Muscle layer of duodenum (tissue), 2 donors: ENCODE data around the gene TLE6.

ENCODE experiments used
- H3K27ac ChIP-seq: one replicate; pipeline ENCODE4 v1.7.0; 2013; ENCODE audit warnings: mild to moderate bottlenecking, low read length
- H3K27me3 ChIP-seq: one replicate; pipeline ENCODE4 v1.7.0; 2013; ENCODE audit warnings: low read depth, mild to moderate bottlenecking, control low read depth, low read length
- H3K36me3 ChIP-seq, 2 donors: one replicate each; pipeline ENCODE4 v1.7.0; 2013; ENCODE audit warnings: low read length in 2 of 2, control low read depth in 1 of 2, mild to moderate bottlenecking in 1 of 2; ENCODE audit not compliant: insufficient read depth in 2 of 2, control insufficient read depth in 1 of 2
- H3K4me1 ChIP-seq, 2 donors: one replicate each; pipeline ENCODE4 v1.7.0; 2013; ENCODE audit warnings: low read length in 2 of 2, mild to moderate bottlenecking in 2 of 2, control low read depth in 1 of 2, moderate library complexity in 1 of 2; ENCODE audit not compliant: insufficient read depth in 2 of 2, control insufficient read depth in 1 of 2
- H3K4me3 ChIP-seq, 2 donors: one replicate each; pipeline ENCODE4 v1.7.0; 2013; ENCODE audit warnings: low read length in 2 of 2, low read depth in 1 of 2, mild to moderate bottlenecking in 1 of 2
- H3K9me3 ChIP-seq, 2 donors: one replicate each; pipeline ENCODE4 v1.7.0; 2013; ENCODE audit warnings: low read length in 2 of 2, control low read depth in 1 of 2, mild to moderate bottlenecking in 1 of 2; ENCODE audit not compliant: control insufficient read depth in 1 of 2
- donor health status: healthy.

The TLE6 gene

DNA sequence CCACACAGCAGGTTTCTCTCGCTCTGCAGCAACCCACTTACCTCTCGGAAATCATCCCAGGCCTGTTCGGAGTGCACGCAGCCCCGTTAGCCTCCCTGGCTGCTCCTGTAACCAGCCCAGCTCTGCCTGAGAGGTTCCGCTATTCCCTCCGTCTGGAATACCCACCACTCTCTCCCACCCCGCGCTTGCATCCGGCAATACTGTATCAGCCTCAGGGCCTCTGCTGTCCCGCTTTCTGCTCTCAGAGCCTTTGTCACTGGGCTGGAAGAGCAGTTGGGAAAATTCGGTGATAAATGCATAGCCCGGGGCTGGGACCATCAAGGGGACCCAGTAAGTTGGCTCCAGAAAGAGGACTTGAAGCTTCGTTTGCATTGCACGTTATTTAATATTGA is 759 bp upstream of the TLE6 start:
- Histone ChIP-seq H3K4me1 (peaks cover 0 to 11% of the 10 kb centered on the region in 2 donors), H3K27me3 (no peaks in the 10 kb centered on the region), H3K4me3 (peak overlapping the region; percentile 67 to 74), H3K36me3 (no peaks in the 10 kb centered on the region), H3K9me3 (no peaks in the 10 kb centered on the region), H3K27ac (no peak overlapping the region)

DNA sequence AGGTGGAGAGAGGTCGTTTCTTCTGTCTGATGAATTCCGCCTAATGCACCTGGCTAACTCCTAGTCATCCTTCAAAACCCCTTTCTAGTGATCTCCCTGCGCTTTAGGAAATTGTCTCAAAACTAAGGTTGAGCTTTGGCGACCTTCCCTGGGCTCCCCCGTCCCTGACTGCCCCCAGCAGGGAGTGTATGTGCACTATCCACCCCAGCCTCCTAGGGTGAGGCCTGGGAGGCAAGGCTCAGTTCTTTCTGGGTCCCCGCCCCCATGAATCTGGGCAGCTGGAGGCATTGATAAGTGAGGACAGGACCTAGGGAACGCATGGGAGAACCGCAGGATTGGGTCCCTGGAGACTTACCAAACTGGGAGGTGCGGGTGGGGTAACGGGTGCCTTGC is 378 bp downstream of the TLE6 start:
- Histone ChIP-seq H3K27ac (no peak overlapping the region), H3K9me3 (no peaks in the 10 kb centered on the region), H3K27me3 (no peaks in the 10 kb centered on the region), H3K4me1 (peaks cover 0 to 15% of the 10 kb centered on the region in 2 donors), H3K4me3 (no peak overlapping the region), H3K36me3 (no peaks in the 10 kb centered on the region)

DNA sequence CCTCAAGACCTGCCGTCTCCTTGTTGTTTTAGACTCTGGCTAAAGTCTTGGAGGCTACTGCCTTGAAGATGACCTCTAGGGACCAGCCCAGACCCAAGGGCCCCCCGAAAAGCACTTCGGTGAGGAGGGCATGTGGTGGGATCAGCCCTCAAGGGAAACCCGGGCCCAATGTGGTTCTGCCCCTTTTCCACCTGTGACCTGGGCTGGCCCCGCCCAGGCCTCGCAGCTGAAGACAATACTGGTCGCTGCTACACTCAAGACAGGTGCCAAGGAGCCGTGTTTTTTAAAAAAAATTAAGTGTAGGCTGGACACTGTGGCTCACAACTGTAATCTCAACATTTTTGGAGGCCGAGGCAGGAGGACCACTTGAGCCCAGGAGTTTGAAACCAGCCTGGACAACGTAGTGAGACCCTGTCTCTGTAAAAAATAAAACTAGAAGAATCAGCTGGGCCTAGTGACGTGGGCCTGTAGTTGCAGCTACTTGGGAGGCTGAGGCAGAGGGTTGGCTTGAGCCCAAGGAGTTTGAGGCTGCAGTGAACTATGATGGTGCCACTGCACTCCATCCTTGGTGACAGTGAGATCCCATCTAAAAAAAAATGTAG is 903 bp downstream of the TLE6 start:
- no peaks in the 10 kb centered on the region for H3K9me3 ChIP-seq
- no peak overlapping the region for H3K4me3 ChIP-seq
- no peak overlapping the region for H3K27ac ChIP-seq
- no peaks in the 10 kb centered on the region for H3K27me3 ChIP-seq
- H3K4me1 ChIP-seq = peaks cover 0 to 20% of the 10 kb centered on the region in 2 donors
- no peaks in the 10 kb centered on the region for H3K36me3 ChIP-seq

DNA sequence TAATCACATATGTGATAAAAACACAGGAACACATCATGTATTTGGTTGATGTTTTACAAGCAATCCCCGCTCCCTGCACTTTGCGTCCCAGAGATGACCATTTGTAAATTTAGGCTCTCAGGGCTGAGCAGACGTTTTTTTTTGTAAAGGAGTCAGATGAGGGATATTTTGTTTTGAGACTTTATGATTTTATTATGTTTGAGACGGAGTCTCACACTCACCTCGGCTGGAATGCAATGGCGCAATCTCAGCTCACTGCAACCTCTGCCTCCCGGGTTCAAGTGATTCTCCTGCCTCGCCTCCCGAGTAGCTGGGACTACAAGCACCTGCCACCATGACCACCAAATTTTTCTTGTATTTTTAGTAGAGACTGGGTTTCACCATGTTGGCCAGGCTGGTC is 1.4 kb downstream of the TLE6 start:
- H3K36me3 ChIP-seq = no peaks in the 10 kb centered on the region
- H3K27ac ChIP-seq = no peak overlapping the region
- H3K27me3 ChIP-seq = no peaks in the 10 kb centered on the region
- no peak overlapping the region for H3K4me3 ChIP-seq
- peaks cover 5 to 25% of the 10 kb centered on the region in 2 donors for H3K4me1 ChIP-seq
- no peaks in the 10 kb centered on the region for H3K9me3 ChIP-seq

DNA sequence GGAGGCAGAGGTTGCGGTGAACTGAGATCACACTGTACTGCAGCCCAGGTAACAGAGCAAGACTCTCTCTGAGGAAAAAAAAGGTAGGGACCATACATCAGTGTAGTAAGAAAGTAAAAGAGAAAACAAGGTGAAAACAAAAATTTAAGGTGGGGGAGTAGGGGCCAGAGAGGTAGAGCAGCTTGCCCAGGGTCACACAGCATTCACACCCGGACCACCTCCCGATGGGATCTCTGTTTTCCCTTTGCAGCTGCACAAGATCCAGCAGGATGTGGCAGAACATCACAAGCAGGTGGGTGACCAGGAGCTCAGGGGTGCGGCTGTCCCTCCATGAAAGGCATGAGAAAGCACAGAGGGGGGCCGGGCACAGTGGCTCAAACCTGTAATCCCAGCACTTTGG is 4.5 kb downstream of the TLE6 start:
- Histone ChIP-seq H3K9me3 (no peaks in the 10 kb centered on the region), H3K27me3 (no peaks in the 10 kb centered on the region), H3K36me3 (no peaks in the 10 kb centered on the region), H3K27ac (no peak overlapping the region), H3K4me1 (peaks cover 5 to 20% of the 10 kb centered on the region in 2 donors), H3K4me3 (no peak overlapping the region)

DNA sequence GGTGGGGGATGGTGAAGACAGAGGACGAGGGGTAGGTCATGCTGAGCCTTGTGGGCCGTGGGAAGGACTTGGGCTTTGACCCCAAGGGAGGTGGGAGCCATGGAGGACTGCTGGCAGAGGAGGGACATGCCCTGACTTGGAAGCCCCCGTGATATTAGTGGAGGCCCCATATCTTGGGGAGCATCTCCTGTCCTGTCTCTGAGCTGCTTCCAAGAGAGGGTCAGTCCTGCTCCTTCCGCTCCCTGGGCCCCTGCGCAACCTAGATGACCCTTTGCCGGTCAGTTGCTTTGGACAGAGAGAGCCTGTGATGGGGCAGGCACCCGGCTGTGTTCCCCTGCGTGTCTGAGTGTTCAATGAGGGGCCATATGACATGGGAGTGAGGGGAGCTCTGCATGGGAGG is 5.2 kb downstream of the TLE6 start:
- Histone ChIP-seq H3K27me3 (no peaks in the 10 kb centered on the region), H3K27ac (no peak overlapping the region), H3K4me1 (peaks cover 5 to 18% of the 10 kb centered on the region in 2 donors), H3K9me3 (no peaks in the 10 kb centered on the region), H3K36me3 (no peaks in the 10 kb centered on the region), H3K4me3 (no peak overlapping the region)

DNA sequence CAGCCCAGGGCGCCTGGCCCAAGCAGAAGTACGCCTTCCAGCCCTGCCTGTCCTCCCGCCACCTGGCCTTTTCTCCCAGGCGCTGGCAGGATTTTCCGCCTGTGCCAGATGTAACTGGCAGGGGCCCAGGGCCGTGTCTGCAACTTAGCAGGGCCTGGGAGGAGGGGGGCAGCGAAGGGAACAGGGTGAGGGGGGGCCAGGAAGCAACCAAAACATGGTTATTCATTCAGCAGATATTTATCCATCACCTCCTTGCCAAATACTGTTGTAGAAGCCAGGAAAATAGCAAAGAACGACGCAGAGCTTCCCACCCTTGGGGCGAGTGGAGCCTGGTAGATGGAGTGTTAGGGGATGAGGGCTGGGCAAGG is 5.6 kb downstream of the TLE6 start:
- no peaks in the 10 kb centered on the region for H3K9me3 ChIP-seq
- peaks cover 5 to 18% of the 10 kb centered on the region in 2 donors for H3K4me1 ChIP-seq
- H3K27me3 ChIP-seq = no peaks in the 10 kb centered on the region
- H3K27ac ChIP-seq = no peak overlapping the region
- H3K36me3 ChIP-seq = no peaks in the 10 kb centered on the region
- H3K4me3 ChIP-seq = no peak overlapping the region

DNA sequence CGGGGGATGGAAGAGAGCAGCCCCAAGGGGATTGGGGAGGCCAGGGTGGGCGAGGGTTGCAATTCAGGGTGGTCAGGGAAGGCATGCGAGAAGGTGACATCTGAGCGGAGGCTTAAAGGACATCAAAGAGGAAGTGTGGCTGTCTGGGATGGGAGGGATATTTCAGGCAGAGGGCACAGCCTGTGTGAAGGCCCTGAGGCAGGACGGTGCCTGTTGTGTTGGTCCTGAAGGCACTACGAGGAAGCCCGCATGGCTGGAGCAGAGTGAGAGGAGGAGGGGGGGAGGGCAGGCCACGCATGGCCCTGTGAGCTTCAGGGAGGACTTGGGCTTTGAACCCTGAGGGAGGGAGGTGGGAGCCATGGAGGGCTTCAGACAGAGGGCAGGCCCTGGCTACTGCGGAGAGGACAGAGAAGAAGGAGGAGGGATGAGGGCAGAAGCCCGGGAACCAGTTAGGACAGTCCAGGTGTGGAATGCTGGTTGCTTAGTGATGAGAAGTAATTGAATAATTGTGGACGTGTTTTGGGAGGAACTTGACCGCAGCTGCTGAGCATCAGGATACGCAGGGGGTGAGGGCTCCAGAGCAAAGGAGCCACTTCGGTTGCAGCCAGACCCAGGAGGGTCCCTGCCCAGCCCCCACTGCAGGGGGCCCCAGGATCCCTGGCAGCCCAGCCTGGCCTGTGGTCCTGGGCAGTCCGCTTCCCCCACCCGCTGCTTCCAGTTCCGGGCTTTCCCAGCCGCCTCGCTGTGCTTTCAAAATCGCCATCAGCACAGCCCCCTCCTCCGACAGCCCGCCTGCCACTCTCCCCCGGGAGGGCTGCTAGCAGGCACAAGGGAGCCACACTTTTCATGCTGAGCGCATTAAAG is 6.2 kb downstream of the TLE6 start:
- H3K9me3 ChIP-seq = no peaks in the 10 kb centered on the region
- H3K36me3 ChIP-seq = no peaks in the 10 kb centered on the region
- H3K27ac ChIP-seq = no peak overlapping the region
- H3K27me3 ChIP-seq = no peaks in the 10 kb centered on the region
- H3K4me1 ChIP-seq = peaks cover 5 to 18% of the 10 kb centered on the region in 2 donors
- H3K4me3 ChIP-seq = peak overlapping the region; percentile 42 to 64

DNA sequence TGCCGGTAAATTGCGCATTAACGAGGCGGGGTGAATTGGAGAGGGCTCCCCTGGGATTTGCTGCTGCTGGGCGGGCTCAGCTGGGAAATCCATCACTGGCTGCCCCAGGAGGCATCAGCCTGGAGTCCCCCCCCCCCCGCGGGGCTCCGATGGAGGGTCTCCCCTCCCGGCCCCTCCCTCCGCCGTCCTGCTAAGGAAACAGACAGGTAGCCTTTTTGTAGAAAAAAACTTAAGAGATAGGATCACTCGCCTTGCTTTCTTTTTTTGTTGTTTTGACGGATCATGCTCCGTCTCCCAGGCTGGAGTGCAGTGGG is 6.8 kb downstream of the TLE6 start:
- Histone ChIP-seq H3K36me3 (no peaks in the 10 kb centered on the region), H3K27me3 (no peaks in the 10 kb centered on the region), H3K4me3 (peak overlapping the region; percentile 42 to 64), H3K4me1 (peaks cover 5 to 18% of the 10 kb centered on the region in 2 donors), H3K27ac (no peak overlapping the region), H3K9me3 (no peaks in the 10 kb centered on the region)

DNA sequence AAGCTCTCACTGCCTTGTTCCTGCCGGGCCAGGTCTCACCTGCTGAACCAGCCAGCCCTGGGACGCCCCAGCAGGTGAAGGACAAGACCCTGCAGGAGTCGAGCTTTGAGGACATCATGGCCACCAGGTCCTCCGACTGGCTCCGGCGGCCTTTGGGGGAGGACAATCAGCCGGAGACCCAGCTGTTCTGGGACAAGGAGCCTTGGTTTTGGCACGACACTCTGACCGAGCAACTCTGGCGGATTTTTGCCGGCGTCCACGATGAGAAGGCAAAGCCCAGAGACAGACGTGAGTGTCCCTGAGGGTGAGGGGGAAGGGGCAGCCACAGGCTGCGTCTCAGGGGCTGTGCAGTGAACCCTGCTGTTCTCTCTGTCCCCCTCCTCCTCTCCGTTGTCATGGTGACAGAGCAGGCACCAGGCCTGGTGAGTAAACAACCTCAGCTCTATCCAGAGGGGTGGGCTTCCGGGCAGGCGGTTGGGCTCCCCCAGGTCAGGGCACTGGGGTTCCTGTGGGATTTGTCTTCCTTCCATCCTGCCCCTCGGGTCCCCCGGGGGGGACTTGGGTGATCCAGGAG is 9.7 kb downstream of the TLE6 start:
- Histone ChIP-seq H3K27me3 (no peaks in the 10 kb centered on the region), H3K36me3 (no peaks in the 10 kb centered on the region), H3K4me1 (peaks cover 5 to 18% of the 10 kb centered on the region in 2 donors), H3K9me3 (no peaks in the 10 kb centered on the region), H3K4me3 (no peak overlapping the region), H3K27ac (no peak overlapping the region)

DNA sequence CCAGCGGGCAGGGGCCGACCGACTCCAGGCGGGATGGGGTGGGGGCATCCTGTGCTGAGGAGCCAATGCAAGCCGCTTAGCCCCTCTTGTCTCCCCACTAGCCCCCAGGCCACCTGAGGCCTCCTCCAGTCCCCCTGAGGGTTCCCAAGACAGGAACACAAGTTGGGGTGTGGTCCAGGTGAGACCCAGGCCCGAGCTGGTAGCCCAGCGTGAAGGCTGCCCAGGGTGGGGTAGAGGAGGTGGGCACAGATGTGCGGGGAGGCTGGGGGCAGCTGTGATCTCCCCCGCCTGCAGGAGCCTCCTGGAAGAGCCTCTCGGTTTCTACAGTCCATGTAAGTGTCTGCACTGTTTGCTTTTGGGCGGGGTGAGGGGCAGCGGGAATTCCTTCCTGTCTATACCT is 10.4 kb downstream of the TLE6 start:
- H3K4me1 ChIP-seq = peaks cover 5 to 13% of the 10 kb centered on the region in 2 donors
- H3K9me3 ChIP-seq = no peaks in the 10 kb centered on the region
- no peak overlapping the region for H3K4me3 ChIP-seq
- no peaks in the 10 kb centered on the region for H3K36me3 ChIP-seq
- H3K27ac ChIP-seq = no peak overlapping the region
- H3K27me3 ChIP-seq = no peaks in the 10 kb centered on the region
